Glutamatergic neuron (in vitro differentiated cells): ENCODE data around the gene CDH11. TPM values are rescaled to one million over a fixed set of nuclear protein-coding genes. Genes with fewer than 3 reads are reported as not detected.

Source experiments
- DNase-seq: peaks from one replicate; pipeline ENCODE4 v3.0.0; 2022
- H3K27ac Mint-ChIP-seq: one replicate; pipeline ENCODE4 v1.8.0; 2020; ENCODE audit warnings: mild to moderate bottlenecking, mixed read lengths, inconsistent platforms; ENCODE audit not compliant: unreplicated experiment
- H3K27me3 Mint-ChIP-seq: one replicate; pipeline ENCODE4 v1.8.0; 2020; ENCODE audit warnings: mild to moderate bottlenecking, moderate library complexity, mixed read lengths, inconsistent platforms; ENCODE audit not compliant: unreplicated experiment
- H3K36me3 Mint-ChIP-seq: one replicate; pipeline ENCODE4 v1.8.0; 2020; ENCODE audit warnings: mild to moderate bottlenecking, mixed read lengths, inconsistent platforms; ENCODE audit not compliant: unreplicated experiment
- H3K4me1 Mint-ChIP-seq: one replicate; pipeline ENCODE4 v1.8.0; 2020; ENCODE audit warnings: mild to moderate bottlenecking, low read depth, mixed read lengths, inconsistent platforms; ENCODE audit not compliant: unreplicated experiment
- H3K4me3 Mint-ChIP-seq: one replicate; pipeline ENCODE4 v1.8.0; 2020; ENCODE audit warnings: mild to moderate bottlenecking, mixed read lengths, inconsistent platforms; ENCODE audit not compliant: unreplicated experiment
- H3K9me3 Mint-ChIP-seq: one replicate; pipeline ENCODE4 v1.8.0; 2020; ENCODE audit warnings: mild to moderate bottlenecking, moderate library complexity, mixed read lengths, inconsistent platforms; ENCODE audit not compliant: unreplicated experiment
- CTCF ChIP-seq: fragments of 200-600 bp; sonication (generic); IDR thresholded peaks from one replicate; pipeline ENCODE4 v1.5.0; 2021; ENCODE audit not compliant: partially characterized antibody, unreplicated experiment
- total RNA-seq: library from RNA; stranded (reverse); fragmentation: NEBNext Ultra II Directional; extraction: Animal tissue kit (Norgen Biotek cat#: 25700); gene quantifications from one replicate; pipeline ENCODE4 v1.2.1, GENCODE V29; 2021; ENCODE audit not compliant: unreplicated experiment

The CDH11 gene
- total RNA-seq, 1 donor from 2014 or later: 2.6 TPM

- Mint-ChIP-seq H3K27ac (no peak overlapping the region), H3K9me3 (no peaks in the 10 kb centered on the region), H3K27me3 (no peaks in the 10 kb centered on the region), H3K4me1 (peaks cover 5% of the 10 kb centered on the region), H3K4me3 (no peak overlapping the region), H3K36me3 (no peaks in the 10 kb centered on the region)
- DNase-seq: no peak
- TF ChIP-seq CTCF: no peak
Measured at GRCh38 chr16:64900019-64900418, 221.8 kb downstream of the CDH11 start.

GRCh38 chr16:64898159-64898558 is 223.7 kb downstream of the CDH11 start:
- H3K9me3 Mint-ChIP-seq: peaks cover 2% of the 10 kb centered on the region
- TF ChIP-seq CTCF: no peak
- no peak overlapping the region for H3K27ac Mint-ChIP-seq
- DNase-seq: no peak
- peaks cover 8% of the 10 kb centered on the region for H3K4me1 Mint-ChIP-seq
- H3K27me3 Mint-ChIP-seq: no peaks in the 10 kb centered on the region
- H3K36me3 Mint-ChIP-seq: no peaks in the 10 kb centered on the region
- no peak overlapping the region for H3K4me3 Mint-ChIP-seq
